ENCODE results near the gene CLPTM1. TPM values are rescaled to one million over a fixed set of nuclear protein-coding genes. Genes with fewer than 3 reads are reported as not detected.
A peak's percentile ranks its signal among the peaks of the same experiment; 100 is the strongest.

CLPTM1 gene
- total and polyA plus RNA-seq, 9 of the 15 experiments (the other 6 are each of a cell fraction or from before 2014, with no cell fraction given), result 0.37 to 96.0 (median 27.5) TPM

DNA sequence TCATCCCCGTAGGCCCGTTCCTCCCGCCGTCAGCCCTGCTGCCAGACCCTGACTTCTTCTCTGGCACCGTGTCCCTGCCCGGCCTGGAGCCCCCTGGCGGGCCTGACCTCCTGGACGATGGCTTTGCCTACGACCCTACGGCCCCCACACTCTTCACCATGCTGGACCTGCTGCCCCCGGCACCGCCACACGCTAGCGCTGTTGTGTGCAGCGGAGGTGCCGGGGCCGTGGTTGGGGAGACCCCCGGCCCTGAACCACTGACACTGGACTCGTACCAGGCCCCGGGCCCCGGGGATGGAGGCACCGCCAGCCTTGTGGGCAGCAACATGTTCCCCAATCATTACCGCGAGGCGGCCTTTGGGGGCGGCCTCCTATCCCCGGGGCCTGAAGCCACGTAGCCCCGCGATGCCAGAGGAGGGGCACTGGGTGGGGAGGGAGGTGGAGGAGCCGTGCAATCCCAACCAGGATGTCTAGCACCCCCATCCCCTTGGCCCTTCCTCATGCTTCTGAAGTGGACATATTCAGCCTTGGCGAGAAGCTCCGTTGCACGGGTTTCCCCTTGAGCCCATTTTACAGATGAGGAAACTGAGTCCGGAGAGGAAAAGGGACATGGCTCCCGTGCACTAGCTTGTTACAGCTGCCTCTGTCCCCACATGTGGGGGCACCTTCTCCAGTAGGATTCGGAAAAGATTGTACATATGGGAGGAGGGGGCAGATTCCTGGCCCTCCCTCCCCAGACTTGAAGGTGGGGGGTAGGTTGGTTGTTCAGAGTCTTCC, 82.4 kb downstream of the CLPTM1 start:
- ChIA-PET POLR2A (interaction anchor here (1.0 to 1.7 kb wide), 3 partner anchors 9 to 20 kb away, joined by 4 to 6 read pairs (median 4); no protein-coding TSS in a partner anchor), CTCF (ENCODE audit: low intra/inter-chr PET ratio) (no interaction called here)
- FAIRE-seq (no peak), ATAC-seq (no peak), DNase-seq (ENCODE audit: extremely low read depth in 1 of 4, low spot score in 3 of 4) (no peak)
- WGBS (ENCODE audit: insufficient coverage, low coverage, missing lambda C conversion rate), result 84% methylated on average over 32 of the region's 37 CpGs
- intact Hi-C loops (cut with micrococcal nuclease), result no loop called here
- Histone ChIP-seq H2AFZ (ENCODE audit: low read depth, low read length) (no peak overlapping the region), H3K4me2 (ENCODE audit: insufficient read depth, low read length) (no peak overlapping the region), H3K9me3 (replicated peaks; ENCODE audit: control insufficient read depth, insufficient read depth, low read depth, low read length) (peaks cover 3% of the 10 kb centered on the region; the same call in 1 of the 2 replicates), H3K9me1 (ENCODE audit: control insufficient read depth, insufficient read depth, low read length) (peaks cover 5% of the 10 kb centered on the region), H3K27ac (ENCODE audit: extremely low read depth, low read depth, low read length) (no peak overlapping the region), H3K79me2 (ENCODE audit: control insufficient read depth, insufficient read depth, low read length) (peaks cover 33% of the 10 kb centered on the region), H4K20me1 (replicated peaks; ENCODE audit: control insufficient read depth, insufficient read depth, low read length) (peaks cover 22% of the 10 kb centered on the region), H3K4me3 (no peak overlapping the region), H3K4me1 (replicated peaks in 1 of 2; ENCODE audit: control insufficient read depth in 2 of 2, insufficient read depth in 2 of 2, low read length in 2 of 2) (peaks cover 11 to 38% of the 10 kb centered on the region in 2 experiments; a peak in 4 of 5 replicates), H3K36me3 (ENCODE audit: control insufficient read depth, insufficient read depth, low read length) (peaks cover 27% of the 10 kb centered on the region), H3K27me3 (ENCODE audit: control insufficient read depth in 2 of 2, insufficient read depth in 2 of 2, low read length in 2 of 2) (no peaks in the 10 kb centered on the region), H3K9ac (ENCODE audit: insufficient read depth in 1 of 2, low read depth in 2 of 2, low read length in 2 of 2) (peak overlapping the region in 1 of 2 experiments; percentile 65; a peak in 2 of 4 replicates)
- in situ Hi-C loops (cut with MboI), result no loop called here
- no TSS peak for BruUV-seq (replicated peaks)
- TF ChIP-seq PTBP1 (IDR thresholded peaks at IDR 0.05; ENCODE audit: low read depth, low read length), result peak; percentile 79; the same call in 1 of the 2 replicates
- peak; percentile 92 for TF ChIP-seq HDAC2 (IDR thresholded peaks at IDR 0.05)
- TF ChIP-seq, protein P1, sequence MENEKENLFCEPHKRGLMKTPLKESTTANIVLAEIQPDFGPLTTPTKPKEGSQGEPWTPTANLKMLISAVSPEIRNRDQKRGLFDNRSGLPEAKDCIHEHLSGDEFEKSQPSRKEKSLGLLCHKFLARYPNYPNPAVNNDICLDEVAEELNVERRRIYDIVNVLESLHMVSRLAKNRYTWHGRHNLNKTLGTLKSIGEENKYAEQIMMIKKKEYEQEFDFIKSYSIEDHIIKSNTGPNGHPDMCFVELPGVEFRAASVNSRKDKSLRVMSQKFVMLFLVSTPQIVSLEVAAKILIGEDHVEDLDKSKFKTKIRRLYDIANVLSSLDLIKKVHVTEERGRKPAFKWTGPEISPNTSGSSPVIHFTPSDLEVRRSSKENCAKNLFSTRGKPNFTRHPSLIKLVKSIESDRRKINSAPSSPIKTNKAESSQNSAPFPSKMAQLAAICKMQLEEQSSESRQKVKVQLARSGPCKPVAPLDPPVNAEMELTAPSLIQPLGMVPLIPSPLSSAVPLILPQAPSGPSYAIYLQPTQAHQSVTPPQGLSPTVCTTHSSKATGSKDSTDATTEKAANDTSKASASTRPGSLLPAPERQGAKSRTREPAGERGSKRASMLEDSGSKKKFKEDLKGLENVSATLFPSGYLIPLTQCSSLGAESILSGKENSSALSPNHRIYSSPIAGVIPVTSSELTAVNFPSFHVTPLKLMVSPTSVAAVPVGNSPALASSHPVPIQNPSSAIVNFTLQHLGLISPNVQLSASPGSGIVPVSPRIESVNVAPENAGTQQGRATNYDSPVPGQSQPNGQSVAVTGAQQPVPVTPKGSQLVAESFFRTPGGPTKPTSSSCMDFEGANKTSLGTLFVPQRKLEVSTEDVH (IDR thresholded peaks at IDR 0.05; ENCODE audit: low read depth, partially characterized antibody), result no peak
- TF ChIP-seq ZFX (CRISPR knock-in tag; IDR thresholded peaks at IDR 0.05), result peak; percentile 25; the same call in 1 of the 2 replicates
- peak; percentile 96 for TF ChIP-seq CBX1 (IDR thresholded peaks at IDR 0.05; ENCODE audit: low read depth)
- peak; percentile 91 for TF ChIP-seq CHD4 (IDR thresholded peaks at IDR 0.05; ENCODE audit: insufficient read depth, insufficient replicate concordance, low read depth, low read length, poor library complexity, severe bottlenecking)
- TF ChIP-seq, protein P2, sequence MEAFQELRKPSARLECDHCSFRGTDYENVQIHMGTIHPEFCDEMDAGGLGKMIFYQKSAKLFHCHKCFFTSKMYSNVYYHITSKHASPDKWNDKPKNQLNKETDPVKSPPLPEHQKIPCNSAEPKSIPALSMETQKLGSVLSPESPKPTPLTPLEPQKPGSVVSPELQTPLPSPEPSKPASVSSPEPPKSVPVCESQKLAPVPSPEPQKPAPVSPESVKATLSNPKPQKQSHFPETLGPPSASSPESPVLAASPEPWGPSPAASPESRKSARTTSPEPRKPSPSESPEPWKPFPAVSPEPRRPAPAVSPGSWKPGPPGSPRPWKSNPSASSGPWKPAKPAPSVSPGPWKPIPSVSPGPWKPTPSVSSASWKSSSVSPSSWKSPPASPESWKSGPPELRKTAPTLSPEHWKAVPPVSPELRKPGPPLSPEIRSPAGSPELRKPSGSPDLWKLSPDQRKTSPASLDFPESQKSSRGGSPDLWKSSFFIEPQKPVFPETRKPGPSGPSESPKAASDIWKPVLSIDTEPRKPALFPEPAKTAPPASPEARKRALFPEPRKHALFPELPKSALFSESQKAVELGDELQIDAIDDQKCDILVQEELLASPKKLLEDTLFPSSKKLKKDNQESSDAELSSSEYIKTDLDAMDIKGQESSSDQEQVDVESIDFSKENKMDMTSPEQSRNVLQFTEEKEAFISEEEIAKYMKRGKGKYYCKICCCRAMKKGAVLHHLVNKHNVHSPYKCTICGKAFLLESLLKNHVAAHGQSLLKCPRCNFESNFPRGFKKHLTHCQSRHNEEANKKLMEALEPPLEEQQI (IDR thresholded peaks at IDR 0.05), result no peak
- peak in 1 of 2 experiments; percentile 56; a peak in 1 of 3 replicates for TF ChIP-seq CBX3 (IDR thresholded peaks at IDR 0.05; ENCODE audit: borderline replicate concordance in 1 of 2, low read length in 2 of 2)
- peak in 1 of 2 experiments; percentile 33; a peak in 1 of 4 replicates for TF ChIP-seq HDAC1 (IDR thresholded peaks at IDR 0.05)
- peak; percentile 92 for TF ChIP-seq RBM25 (IDR thresholded peaks at IDR 0.05; ENCODE audit: low read depth, low read length, severe bottlenecking)
- no peak for TF ChIP-seq PRPF4 (IDR thresholded peaks at IDR 0.05; ENCODE audit: insufficient read depth, low read depth, low read length, poor library complexity, severe bottlenecking)
- TF ChIP-seq PHF20 (IDR thresholded peaks at IDR 0.05; ENCODE audit: partially characterized antibody), result peak; percentile 44
- no peak for TF ChIP-seq RNF2 (IDR thresholded peaks at IDR 0.05)
- peak; percentile 59 to 89; a peak in 3 of 4 replicates for TF ChIP-seq RCOR1 (IDR thresholded peaks at IDR 0.05; ENCODE audit: borderline replicate concordance in 1 of 2, low read depth in 2 of 2, low read length in 2 of 2)
- peak; percentile 95 for TF ChIP-seq SMARCA5 (IDR thresholded peaks at IDR 0.05)
- TF ChIP-seq ZNF143 (CRISPR knock-in tag; IDR thresholded peaks at IDR 0.05), result no peak
- TF ChIP-seq KDM1A (IDR thresholded peaks at IDR 0.05), result peak; percentile 89 to 92
- peak; percentile 98 for TF ChIP-seq BCOR (IDR thresholded peaks at IDR 0.05)

Data from K562 (cell line).